ENCODE results near the gene SNAP47.

The SNAP47 gene

DNA sequence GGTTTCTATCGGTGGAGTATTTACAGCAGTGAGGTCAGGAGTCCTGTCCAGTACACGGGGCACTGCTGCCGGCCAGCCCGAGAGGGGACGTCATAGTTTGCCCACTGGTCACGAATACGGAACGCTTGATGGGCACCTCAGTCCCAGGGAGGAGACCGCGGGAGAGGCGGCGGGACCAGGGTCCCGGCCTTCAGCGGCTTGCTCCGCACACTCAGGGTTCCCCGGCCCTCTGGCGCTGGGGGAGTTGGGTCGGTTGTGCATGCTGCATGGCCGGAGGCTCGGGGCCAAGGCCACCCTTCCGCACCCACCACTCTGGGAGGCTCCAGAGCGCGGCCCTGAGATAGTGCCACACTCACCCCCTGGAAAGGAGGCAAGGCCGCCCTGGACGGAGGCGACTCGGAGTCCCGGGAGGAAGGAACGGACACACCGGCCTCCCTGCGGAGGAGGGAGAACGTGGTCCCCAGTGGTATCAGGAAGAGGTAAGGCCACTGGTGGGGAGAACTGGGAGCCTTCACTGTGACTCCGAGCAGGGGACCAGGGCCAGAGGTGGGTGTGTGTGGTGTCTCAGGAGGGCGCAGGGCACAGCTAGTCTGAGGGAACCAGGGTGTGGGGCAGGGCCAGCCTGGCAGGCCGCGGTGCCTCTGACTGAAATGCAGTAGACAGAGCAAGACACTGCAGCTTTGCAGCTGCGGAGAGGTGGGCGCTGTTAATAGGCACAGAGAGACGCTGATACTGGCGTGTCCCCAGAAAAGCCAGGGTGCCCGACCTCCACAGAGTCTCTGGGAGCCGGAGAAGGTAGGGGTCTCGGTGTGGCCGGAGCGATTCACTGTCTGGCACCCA is 51.7 kb downstream of the SNAP47 start:
- no peak for DNase-seq

DNA sequence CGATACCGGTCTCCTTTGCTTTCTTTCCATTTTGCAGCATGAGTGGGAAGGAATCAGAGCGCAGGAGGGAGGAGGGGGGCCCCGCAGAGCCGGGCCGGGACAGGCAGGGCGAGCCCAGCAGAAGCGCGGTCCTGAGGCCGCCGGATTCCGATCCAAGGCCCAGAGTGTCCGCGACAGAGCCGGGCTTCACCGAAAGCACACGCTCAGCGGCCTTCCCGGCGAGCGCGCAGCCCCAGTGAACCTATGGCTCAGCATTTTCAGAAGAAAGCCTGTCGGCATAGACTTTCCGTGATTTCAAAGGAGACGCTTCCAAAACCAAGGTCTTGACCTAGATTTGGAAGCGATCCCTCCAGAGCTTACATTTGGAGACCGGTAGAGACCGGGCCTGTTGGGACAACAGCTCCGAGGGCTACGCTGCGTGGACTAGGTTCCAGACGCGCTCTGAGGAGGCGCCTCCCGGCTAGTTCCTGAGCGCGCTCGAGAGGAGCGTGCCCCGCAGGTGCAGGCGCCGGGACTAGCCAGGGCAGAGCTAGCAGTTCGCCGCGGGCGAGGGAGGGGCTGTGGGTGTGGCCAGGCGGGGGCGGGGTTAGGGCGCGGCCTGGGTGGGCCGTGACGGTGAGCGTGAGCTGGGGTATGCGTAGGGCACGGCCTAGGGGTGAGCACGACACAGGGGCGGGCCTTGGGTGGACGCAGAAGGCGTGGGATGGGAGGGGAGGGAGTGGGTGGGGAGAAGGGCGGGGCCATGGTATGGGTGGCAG is 52.5 kb downstream of the SNAP47 start:
- peak; percentile 96 for DNase-seq

DNA sequence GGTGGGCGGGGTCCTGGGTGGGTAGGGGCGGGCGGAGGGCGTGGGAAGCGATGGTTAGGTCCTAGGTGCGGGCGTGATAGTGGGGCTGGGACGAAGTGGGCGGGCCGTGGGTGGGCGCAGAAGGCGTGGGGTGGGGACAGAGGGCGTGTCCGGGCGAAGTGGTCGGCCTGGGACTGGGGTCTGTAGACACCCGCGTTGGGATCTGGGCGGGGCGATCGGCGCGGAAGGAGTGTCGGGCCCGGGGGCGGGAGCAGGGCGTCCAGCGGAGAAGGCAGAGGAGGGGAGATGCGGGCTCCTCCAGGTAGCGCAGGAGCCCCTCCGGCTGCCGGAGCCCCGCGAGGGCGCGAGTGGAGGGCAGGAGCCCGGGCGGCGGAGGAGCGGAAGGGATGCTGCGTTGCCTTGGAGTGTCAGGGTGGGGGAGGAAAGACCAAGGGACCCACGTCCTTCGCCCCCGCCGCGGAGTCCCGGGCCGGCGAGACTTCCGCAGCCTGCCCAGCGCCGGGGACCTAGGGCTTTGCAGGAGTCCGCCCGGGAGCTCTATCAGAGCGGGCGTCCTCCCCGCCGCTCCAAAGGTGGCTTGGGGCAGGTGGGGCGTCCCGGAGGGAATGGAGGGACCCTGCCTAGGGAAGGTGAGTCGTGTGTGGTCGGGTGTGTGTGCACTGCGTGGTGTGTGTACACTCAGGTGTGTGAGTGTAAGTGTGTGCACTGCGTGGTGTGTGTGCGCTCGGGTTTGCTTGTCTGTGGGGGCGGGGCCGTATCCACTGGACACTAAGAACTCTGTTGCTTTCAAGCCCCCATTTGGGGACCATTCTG is 53.2 kb downstream of the SNAP47 start:
- DNase-seq, result peak; percentile 71

DNA sequence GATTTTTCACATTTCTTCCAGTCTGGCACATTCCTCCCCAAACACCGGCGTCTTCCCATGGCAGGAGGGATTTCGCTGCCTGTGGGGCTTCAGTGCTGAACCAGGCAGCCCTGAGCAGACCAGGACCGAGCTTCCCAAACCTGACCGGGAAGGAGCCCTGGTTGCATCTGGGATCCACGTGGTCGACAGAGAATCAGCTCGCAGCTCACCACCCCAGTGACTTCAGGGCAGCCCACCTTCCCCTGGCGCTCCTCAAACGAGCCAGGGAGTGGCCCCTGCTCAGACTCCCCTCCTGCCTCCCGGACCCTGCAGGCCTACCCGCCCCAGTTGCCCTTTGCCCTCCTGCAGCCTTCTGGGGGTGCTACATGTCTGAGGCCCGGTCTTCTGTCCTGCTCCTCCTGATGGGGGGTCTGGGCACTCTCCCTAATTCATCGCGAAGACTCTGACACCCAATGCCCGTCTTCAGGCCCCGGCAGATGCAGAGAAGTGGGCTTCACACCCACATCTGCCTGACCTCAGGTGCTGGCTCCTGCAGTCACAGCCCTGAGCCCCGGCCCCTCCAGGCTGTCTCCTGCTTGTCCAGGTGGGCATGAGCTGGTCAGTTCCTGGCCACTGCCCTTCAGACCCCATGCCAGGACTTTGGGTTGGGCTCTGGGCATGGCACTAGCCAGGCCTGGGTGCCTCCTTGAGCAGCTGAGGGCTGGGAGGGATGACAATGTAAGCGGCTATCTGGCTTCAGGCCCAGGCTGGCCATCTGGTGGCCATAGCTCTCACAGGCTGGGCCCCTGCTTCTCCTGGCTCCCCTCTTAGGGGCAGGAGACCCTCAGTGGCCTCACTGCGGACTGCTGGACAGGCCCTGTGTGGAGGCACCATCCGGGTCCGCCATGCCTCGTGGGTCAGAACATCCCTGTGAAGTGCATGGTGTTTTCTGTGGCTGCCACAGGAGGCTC is 54.1 kb downstream of the SNAP47 start:
- DNase-seq, result no peak

DNA sequence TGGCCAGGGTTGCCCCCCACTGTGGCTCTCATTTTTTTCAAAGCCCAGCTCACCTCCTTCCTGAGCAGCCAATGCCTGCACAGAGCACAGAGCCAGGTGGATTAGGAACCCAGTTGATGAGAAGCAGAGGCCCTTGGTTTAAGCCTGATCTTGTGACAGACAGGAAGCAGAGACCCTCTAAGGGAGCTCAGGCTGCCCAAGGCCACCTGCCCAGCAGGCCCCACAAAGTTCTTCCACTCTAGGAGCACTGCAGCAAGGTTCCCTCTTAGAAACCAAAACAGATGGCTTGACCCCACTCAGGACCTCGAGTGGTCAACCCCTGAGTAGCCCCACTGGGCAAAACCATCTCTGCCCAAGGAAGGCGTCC is 54.8 kb downstream of the SNAP47 start:
- DNase-seq, result no peak

DNA sequence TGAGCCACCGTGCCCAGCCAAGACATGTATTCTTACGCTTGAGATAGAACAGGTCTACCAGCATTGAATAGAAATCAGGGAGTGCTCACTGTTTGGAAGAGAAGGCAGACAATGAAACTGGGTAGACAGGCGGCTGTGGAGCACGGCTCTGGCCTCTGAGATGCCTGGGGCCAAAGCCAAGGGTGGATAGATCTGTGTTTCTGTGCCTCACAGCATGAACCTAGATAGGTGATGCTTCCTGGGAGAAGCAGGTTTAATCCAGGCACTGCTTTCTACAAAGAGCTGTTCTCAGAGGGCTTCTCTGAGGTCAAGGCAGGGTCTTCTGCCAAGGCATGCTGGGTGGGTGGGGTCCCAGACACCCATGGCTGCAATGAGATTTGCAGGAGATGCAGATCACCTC is 55.6 kb downstream of the SNAP47 start:
- no peak for DNase-seq

DNA sequence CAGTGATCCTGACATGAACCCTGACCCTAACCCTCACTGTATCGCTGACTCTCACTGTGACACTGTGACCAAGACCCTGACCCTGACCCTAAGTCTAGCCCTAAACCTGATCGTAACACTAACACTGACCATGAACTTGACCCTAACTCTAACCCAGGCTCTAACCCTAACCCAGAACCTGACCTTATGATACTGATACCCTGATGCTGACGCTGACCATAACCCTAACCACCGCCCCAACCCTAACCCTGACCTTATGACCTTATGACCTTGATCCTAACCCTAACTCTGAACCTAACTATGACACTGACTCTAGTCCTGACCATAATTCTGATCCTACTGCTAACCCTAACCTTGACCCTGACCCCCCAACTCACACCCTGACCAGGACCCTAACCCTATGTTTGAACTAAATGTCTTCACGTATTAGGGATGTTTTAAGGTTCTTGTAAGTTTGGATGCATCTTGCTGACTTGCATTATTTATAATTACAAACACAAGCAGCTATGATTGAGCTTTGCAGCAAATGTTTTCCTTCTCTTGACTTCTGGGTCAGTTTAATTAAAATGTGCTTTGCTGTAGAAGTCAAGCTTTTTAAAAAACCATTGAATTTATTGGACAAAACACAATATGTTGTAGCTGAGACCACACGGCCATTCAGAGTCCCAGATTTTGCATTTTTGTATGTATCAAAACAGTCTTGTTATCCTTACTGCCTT is 56.3 kb downstream of the SNAP47 start:
- no peak for DNase-seq

DNA sequence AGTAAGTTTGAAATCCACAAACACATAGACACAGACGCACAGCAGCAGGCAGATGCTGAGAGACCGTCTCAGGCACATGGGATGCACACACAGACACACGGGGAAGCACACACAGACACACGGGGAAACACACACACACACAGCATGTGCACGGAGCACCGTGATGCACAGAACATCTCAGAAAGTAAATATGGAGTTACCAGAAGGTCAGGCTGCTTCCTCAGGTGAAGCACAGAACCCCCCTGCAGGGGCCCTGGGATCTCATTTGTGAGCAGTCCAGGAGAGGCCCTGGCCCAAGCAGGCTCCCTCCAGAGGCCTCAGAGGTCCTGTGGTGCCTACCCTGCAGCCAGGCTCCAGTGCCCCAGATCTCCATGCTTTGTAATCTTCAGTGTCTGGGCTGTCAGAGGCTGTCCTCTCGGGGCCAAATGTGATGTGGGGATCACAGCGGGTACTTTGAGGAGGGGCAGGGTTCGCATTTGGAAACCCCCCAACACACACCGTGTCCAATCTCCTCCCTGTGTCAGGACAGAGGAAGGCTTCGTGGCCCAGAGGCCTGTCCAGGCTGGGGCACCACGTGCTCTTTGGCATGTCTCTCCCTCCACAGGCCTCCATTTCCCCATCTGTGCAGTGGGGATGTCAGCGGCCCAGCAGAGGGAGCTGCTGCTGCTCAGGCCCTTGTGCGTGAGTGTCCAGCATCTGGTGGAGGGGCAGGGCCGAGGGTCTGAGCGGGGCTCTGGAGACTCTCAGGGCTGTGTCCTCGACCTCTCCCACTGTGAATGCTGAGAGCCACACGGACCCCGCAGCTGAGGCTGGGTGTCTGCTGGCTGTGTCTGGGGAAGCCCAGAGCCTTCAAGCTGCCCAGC is 57.2 kb downstream of the SNAP47 start:
- no peak for DNase-seq

DNA sequence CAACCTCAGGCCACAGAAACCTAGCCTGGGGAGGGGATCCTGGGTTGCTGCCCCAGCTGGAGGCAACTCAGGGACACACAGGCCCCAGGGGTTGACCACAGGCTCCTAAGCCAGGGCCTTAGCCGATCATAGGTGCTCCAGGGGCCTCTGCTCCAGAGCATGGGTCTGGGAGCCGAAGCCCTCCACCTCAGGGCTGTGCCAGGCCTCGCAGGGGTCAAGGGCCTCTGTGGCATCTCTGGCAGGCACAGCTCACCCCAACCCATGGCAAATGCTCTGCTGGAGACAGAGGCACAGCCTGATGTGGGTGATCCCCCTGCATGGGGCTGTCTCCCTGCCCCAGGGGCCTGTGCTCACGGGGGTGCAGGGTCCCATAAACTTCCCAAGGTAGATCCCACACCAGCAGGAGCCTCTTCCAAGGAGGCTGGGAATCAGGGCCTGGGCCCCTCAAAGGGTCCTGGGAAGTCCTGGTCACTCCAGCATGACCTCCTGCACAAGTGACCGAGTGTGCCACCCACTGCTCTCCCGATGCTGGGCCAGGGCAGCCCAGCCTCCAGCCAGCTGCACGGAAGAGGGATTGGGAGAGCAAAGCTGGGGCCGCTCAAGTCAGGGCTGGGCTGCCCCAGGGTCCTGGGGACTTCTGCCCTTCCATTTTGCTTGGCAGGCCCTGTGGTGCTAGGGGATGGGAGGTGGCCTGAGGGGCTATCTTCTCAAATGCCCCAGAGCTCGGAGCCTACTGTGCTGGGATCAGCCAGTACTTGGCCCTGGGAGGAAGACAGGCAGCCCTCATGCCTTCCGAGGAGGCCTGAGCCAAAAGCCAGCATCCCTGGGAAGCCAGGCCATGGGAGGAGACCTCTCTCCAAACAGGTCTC is 58.1 kb downstream of the SNAP47 start:
- no peak for DNase-seq

DNA sequence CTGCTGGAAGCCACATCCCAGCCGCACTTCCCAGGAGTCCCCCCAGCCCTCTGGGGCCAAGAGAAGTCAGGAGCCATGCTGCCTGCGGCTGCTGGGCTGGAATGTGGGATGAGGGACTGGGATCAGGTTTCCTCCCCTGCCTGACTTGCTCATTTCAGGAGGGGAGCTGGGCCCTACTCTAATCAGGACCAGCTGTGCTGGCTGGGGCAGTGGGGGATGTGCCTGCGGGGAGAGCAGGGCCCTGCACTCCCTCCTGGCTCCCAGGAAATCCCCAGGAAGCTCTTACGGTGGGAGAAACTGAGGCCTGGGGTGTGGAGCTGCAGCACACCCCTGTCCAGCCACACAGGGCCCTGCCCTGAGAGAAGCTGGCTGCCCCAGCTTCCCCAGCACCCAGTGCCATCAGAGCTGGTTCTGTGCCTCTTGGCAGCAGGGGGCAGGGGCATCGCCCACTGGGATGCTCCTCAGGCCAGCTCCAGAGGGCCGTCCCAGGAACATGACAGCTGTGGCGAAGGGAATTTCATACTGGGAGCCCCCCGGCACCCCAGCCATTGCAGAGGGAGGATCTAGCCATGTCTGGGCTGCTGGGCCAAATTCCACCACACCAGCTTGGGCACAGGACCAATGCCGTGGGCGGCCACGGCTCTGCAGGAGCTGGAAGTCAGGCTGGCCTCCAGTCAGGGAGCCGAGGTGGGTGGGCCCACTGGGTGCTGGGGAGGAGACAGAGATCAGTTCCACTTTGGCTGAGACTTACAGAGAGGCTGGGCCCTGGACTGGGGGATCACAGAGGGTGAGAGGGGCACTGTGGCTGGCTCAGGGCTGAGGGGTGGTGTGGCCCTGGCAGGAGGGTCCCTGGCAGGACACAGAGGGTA is 58.9 kb downstream of the SNAP47 start:
- no peak for DNase-seq

DNA sequence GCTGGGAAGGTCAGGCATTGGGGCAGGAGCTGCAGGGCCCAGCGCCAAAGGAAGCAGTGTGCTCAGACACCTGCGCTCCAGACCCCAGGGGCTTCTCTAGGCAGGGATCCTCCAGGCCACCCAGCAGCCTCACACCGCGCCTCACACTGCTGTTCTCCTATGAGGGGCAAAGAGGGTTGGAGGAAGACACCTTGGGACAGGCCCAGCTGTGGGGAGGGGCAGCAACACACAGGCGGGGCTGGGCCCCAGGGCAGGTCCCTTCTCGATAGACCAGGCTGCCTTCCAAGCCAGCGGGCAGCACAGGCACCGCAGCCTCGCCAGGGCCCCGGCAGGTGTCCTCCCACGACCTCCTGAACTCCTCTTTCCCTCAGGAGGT is 59.6 kb downstream of the SNAP47 start:
- DNase-seq, result no peak

DNA sequence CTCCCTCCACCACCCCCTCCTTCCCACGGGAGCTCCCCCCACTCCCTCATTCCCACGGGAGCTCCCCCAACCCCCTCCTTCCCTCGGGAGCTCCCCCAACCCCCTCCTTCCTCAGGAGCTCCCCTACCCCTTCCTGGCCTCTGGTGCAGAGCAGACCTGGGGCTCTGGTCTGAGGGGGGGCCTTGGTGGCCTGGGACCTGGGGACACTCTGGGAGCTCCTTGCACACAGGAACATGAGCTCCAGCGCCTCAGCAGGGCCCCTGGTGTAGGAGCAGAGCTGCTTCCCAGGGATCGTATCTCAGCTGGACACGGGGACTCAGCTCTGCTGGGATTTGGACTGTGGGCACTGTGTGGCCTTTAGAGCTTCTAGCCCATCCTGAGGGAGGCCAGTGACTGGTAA is 60.5 kb downstream of the SNAP47 start:
- no peak for DNase-seq

DNA sequence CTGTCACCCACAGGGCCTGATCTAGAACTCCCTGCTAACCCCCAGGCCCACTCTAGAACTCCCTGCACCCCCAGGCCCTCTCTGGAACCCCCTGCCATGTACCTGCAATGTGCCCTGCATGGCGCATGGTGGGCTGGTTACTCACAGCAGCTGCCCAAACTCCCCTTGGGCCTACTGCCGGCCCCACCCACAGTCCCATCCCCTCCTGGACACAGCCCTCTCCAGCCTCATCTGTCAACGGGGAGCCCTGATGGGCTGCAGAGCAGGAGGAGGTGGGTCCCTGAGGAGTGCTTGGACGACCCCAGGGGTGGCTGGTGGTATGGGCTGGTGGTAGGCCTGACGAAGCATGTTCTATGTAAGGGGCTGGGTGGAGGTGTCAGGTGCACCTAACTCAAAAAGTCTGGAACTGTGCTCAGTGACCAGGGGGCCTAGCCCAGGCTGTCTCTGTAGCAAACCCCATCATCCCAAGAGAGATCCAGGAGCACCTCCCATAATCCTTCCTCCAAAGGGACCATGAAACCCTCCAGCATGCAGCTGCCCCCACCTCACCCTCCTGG is 61.2 kb downstream of the SNAP47 start:
- no peak for DNase-seq

DNA sequence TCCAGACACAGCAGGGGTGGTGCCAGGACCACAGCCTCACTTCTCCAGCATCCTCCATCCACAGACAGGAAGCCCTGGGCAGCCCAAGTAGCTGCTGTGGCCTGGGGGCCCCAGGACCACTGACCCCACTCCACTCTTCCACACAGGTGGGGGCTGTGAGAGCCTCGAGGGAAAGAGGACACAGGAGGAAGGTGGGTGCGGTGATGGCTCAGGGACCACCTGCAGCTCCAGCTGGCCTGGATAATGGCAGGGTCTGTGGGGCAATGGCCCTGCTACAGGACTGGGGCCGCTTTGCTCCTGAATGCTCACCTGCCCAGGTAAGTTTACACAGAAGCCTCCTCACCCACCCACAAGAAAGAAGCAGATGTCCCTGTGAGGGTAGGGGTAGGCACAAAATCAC is 61.9 kb downstream of the SNAP47 start:
- DNase-seq, result no peak

DNA sequence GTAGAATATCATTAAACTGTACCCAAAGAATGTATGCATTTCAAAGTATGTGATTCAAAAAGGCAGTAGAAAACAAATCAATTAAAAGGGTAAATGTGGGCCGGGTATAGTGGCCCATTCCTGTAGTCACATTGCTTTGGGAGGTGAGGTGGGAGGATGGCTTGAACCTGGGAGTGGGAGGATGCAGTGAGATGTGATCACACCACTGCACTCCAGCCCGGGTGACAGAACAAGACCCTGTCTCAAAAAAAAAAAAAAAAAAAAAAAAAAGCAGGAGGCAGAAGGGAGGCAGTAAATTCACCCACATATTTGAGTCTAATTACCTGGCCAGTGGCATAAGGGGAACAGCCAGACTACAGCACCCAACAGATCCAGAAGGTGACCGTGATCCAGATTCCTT is 62.4 kb downstream of the SNAP47 start:
- no peak for DNase-seq

DNA sequence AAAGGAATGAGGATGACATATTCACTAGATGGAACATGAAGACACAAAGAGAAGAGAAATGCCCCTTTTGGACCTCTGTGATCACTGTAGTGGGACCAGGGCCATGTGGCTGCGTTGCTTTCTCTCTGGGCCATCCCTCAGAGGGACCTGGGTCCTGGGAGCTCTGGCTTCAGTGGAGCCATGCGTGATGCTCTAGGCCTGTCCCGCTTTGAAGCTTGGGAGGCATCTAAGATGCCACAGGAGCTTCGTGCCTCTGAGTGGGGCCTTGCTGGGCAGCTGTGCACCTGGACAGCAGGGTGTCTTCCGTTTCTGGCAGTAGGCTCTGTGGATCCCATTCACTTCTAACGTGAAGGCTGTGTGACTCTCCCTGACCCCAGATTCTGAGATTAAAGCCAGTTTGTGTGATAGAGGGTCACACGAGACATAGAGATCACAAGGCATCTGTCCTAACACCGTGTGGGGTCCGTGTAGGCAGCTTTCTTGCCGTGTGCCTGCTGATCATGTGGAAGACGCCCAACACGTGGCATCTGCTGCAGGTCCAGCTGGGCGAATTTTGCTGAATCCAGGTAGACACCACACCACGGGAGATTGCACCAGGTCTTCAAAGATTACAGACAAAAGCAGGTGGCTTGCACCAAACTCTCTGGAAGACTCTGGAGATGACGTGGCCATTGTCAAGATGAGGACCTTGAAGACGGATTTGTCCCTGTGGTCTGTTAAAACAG is 63.0 kb downstream of the SNAP47 start:
- DNase-seq, result no peak

DNA sequence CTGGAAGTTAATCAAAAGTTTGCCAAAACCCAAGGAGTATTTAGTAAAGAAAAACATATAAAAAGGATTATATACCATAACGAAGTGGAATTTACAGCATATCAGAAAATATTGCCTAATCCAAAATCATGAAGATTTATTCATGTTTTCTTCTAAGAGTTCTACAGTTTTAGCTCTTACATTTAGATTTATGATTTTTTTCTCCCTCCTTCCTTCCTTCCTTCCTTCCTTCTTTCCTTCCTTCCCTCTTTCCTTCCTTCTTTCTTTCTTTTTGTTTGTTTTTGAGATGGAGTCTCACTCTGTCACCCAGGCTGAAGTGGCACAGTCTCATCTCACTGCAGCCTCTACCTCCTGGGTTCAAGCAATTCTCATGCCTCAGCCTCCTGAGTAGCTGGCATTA is 64.5 kb downstream of the SNAP47 start:
- no peak for DNase-seq

DNA sequence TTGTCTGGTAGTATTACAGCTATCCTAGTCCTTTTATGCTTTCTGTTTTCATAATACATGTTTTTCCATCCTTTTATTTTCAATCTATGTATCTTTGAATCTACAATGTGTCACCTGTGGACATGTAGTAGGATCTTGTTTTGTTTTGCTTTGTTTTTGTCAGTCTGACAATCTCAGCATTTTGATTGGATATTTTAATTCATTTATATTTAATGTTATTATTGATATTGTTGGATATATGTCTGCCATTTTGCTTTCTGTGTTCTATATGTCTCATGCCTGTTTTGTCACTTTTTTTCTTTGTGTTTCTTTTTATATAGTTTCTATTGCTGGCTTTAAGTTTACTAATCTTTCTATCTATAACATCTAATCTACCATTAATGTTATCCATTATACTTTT is 68.7 kb downstream of the SNAP47 start:
- no peak for DNase-seq

Data from activated CD4-positive, alpha-beta T cell treated with anti-CD3 and anti-CD28 coated beads, Interleukin-10, Interleukin-2, amounts not matched to agents 100 ng/mL and 50 ng/mL, durations not matched to agents 16 hours and 8 hours (primary cell).